H54 (cell line): Measurements from ENCODE around the gene ZNF646.
"Not testable (repeated sequence)": the region's sequence is repeated elsewhere in the genome, so short reads cannot be mapped to it uniquely, and the experiment has no call there.

Experiments
- DNase-seq: peaks from one replicate; pipeline ENCODE4 v3.0.0; 2011; ENCODE audit warnings: low spot score, mixed read lengths; ENCODE audit not compliant: insufficient read length
- FAIRE-seq: peaks from 3 replicates; lab custom pipeline; 2011; peaks lifted over from hg19 to GRCh38; lab: Jason Lieb, UNC
- POLR2A ChIP-seq: IDR thresholded peaks from 2 replicates; pipeline ENCODE4 v1.6.1; 2011; ENCODE audit warnings: low read depth, mild to moderate bottlenecking, low read length

Gene ZNF646

DNA sequence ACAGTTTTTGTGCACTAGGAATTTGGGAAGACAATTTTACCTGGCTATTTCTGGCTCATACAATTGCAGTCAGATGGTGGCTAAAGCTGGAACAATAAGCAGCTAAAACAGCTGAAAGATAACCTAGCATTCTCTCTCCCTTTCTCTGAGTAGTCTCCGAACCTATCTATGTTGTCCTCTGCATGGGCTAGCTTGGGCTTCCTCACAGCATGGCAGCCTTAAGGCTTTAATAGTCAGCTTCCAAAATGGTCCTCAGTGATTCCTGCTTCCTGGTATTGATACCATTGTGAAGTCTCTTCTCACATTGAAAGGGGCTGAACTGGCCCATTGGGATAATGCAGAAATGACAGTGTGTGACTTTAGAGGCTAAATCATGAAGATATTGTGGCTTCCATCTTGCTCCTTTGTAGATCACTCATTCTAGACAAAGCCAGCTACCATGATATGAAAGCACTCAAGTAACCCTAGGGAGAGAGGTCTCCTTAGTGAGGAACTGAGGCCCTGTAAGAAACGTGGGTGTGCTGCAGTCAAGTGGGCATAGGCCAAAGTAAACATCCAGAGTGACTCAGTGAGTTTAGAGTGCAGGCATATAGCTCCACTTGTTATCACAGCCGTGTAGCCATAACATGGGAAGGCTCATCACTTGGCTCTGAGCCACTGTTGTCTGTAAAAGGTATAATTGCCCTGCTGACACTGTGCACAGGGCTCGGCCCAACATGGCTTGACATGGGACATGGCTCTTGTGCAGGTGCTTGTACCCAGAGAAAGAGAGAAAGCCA lies 25.8 kb downstream of the ZNF646 start:
- DNase-seq, result no peak
- no peak for FAIRE-seq
- no peak for TF ChIP-seq POLR2A

DNA sequence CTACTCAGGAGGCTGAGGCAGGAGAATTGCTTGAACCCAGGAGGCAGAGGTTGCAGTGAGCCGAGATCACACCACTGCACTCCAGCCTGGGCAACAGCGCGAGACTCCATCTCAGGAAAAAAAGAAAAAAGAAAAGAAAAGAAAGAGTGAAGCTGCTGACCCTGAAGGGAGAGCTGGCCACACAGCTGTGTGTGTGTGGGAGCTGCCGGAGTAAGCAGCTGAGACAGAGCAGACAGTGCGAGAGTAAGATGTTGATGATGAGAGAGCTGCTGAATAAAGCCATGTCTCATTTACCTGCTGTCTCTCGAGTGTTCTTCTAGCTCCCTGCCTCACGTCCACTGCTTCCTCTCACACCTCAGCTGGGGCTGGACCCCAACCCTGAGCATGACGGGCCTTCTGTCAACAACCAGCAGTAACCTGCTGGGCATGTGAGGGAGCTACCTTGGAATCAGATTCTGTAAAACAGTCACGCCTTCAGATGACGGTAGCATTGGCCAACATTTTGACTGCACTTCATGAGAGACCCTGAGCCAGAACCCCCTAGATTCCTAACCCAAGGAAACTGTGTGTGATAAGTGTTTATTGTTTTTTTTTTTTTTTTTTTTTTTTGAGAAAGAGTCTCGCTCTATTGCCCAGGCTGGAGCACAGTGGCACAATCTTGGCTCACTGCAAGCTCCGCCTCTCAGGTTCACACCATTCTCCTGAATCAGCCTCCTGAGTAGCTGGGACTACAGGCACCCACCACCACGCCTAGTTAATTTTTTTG lies 26.8 kb downstream of the ZNF646 start:
- not testable (repeated sequence) for FAIRE-seq, DNase-seq

DNA sequence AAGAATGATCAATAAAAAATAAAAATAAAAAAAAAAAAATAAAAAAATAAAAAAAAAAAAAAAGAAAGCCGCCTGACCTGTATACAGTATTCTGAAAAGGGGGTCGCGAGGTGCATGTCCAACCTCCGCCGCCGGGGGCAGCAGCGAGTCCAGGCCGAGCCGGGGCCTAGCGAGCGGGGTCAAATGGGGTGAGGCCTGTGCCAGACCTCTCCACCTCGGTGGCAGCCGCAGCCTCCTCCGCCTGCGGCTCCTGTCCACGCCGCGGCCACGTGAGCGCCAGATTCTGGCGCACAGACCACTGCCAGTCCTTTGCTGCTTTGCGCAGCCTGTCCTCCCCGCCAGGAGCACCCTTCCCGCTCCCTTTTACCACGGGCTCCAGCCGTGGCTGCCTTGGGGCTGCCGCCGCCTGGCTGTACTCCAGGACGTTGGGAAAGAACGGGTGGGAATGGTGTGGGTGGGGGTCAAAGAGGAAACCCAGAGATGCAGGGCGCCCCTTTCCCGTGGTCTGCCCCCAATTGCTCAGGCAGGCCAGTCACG lies 31.5 kb downstream of the ZNF646 start:
- FAIRE-seq (no peak), DNase-seq (peak; percentile 84)
- TF ChIP-seq POLR2A, result no peak

- no peak for FAIRE-seq
- TF ChIP-seq POLR2A, result no peak
- DNase-seq, result no peak
These were observed 32.6 kb downstream of the ZNF646 start for GRCh38 chr16:31106509-31107464.

GRCh38 chr16:31107465-31107867 lies 33.2 kb downstream of the ZNF646 start:
- no peak for TF ChIP-seq POLR2A
- DNase-seq, result no peak
- no peak for FAIRE-seq

- peak; percentile 69 for TF ChIP-seq POLR2A
- DNase-seq (peak; percentile 92), FAIRE-seq (no peak)
These were observed 34.0 kb downstream of the ZNF646 start, which contains the start of gene BCKDK for GRCh38 chr16:31108035-31108793. Gene BCKDK (plus strand): TSS chr16:31108386. CDS start chr16:31109224, 838 bp downstream.

DNA sequence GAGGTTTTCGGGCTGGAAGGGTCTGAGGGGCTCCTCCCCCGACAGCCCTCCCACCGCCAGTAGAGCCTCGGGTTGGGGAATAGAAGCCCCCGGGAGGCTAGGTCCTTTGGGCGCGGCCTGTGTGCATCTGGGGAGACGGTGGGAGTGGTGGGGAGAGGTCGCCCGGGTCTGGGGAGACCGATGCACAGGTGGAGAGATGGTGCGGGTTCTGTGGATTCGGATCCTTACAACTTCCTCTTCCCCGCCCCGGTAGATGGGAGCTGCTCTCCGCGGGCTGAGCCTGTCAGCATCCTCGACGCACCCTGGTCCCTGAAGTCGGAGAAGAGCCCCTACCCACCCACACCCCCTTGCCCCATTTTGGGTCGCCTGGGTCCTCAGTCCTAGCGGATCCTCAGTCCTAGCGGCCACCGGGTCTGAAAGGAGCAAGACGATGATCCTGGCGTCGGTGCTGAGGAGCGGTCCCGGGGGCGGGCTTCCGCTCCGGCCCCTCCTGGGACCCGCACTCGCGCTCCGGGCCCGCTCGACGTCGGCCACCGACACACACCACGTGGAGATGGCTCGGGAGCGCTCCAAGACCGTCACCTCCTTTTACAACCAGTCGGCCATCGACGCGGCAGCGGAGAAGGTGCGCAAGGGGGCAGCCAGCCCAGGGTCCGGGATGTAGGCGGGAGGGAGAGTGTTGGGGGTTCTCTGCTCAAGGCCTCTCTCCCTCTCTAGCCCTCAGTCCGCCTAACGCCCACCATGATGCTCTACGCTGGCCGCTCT lies 34.8 kb downstream of the ZNF646 start:
- FAIRE-seq (no peak), DNase-seq (no peak)
- no peak for TF ChIP-seq POLR2A

GRCh38 chr16:31109622-31110021 lies 35.4 kb downstream of the ZNF646 start:
- FAIRE-seq, result no peak
- TF ChIP-seq POLR2A, result no peak
- DNase-seq, result no peak

- TF ChIP-seq POLR2A, result no peak
- FAIRE-seq, result no peak
- DNase-seq, result no peak
These were observed 36.1 kb downstream of the ZNF646 start for GRCh38 chr16:31110106-31111034.

DNA sequence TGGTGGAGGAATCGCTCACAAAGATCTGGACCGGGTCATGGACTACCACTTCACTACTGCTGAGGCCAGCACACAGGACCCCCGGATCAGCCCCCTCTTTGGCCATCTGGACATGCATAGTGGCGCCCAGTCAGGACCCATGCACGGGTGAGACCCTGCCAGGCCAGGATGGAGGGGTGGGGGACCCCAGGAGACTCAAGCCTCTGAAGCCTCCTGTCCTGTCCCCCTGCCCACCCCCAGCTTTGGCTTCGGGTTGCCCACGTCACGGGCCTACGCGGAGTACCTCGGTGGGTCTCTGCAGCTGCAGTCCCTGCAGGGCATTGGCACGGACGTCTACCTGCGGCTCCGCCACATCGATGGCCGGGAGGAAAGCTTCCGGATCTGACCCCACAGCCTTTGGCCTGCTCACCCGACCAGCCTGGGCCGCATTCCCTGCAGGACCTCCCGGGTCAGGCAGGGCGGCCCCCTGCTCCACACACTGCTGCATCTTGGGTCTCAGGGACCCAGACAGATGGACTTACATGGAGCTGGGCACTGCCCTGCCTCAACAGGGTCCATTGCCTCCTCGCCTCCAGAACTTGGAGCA lies 37.8 kb downstream of the ZNF646 start:
- no peak for TF ChIP-seq POLR2A
- FAIRE-seq, result no peak
- DNase-seq, result no peak

- DNase-seq, result no peak
- FAIRE-seq, result no peak
- no peak for TF ChIP-seq POLR2A
These were observed 38.5 kb downstream of the ZNF646 start for GRCh38 chr16:31112711-31113110.
